GM23338 (cell line): ENCODE measurements around the gene RTN4RL1. TPM values are rescaled to one million over a fixed set of nuclear protein-coding genes. Genes with fewer than 3 reads are reported as not detected.

Experiments used
- ATAC-seq: fragments of 200-7000 bp; cut with Tn5 transposase; 3 replicates; pipeline ENCODE4 v1.9.1; 2020
- DNase-seq: peaks from one replicate; pipeline ENCODE4 v3.0.0-alpha.2; 2015; ENCODE audit warnings: low spot score
- H2AFZ ChIP-seq: fragments of 200-600 bp; sonication (generic); 2 replicates; pipeline ENCODE4 v1.8.0; 2016; ENCODE audit warnings: antibody characterized with exemption, mild to moderate bottlenecking, moderate library complexity
- H3F3A ChIP-seq: fragments of 200-600 bp; sonication (generic); replicated peaks from 2 replicates; pipeline ENCODE4 v1.8.0; 2017; ENCODE audit warnings: antibody characterized with exemption, mixed run types, low read depth
- H3K27ac ChIP-seq: fragments of 200-600 bp; sonication (generic); 2 replicates; pipeline ENCODE4 v1.6.1; 2016; ENCODE audit warnings: low read depth
- H3K27me3 ChIP-seq: fragments of 200-600 bp; sonication (generic); 2 replicates; pipeline ENCODE4 v1.8.0; 2016; ENCODE audit warnings: mild to moderate bottlenecking, mixed run types, moderate library complexity; ENCODE audit not compliant: insufficient read depth
- H3K36me3 ChIP-seq: fragments of 200-600 bp; sonication (generic); 2 replicates; pipeline ENCODE4 v1.8.0; 2016; ENCODE audit warnings: mild to moderate bottlenecking; ENCODE audit not compliant: insufficient read depth
- H3K4me1 ChIP-seq: fragments of 200-600 bp; sonication (generic); 2 replicates; pipeline ENCODE4 v1.8.0; 2016; ENCODE audit warnings: mild to moderate bottlenecking, moderate library complexity; ENCODE audit not compliant: insufficient read depth
- H3K4me2 ChIP-seq: fragments of 200-600 bp; sonication (generic); 2 replicates; pipeline ENCODE4 v1.7.1; 2017; ENCODE audit warnings: mixed run types
- H3K4me3 ChIP-seq: fragments of 200-600 bp; sonication (generic); 2 replicates; pipeline ENCODE4 v1.6.1; 2016; ENCODE audit warnings: mixed run types
- H3K79me2 ChIP-seq: fragments of 200-600 bp; sonication (generic); replicated peaks from 2 replicates; pipeline ENCODE4 v1.8.0; 2017; ENCODE audit warnings: mild to moderate bottlenecking; ENCODE audit not compliant: insufficient read depth
- H3K9me2 ChIP-seq: fragments of 200-600 bp; sonication (generic); 2 replicates; pipeline ENCODE4 v1.8.0; 2017; ENCODE audit not compliant: insufficient read depth
- H4K20me1 ChIP-seq: fragments of 200-600 bp; sonication (generic); replicated peaks from 2 replicates; pipeline ENCODE4 v1.8.0; 2017; ENCODE audit warnings: mild to moderate bottlenecking; ENCODE audit not compliant: insufficient read depth
- H3K27ac Mint-ChIP-seq: 2 replicates; pipeline ENCODE4 v1.8.0; 2020; ENCODE audit warnings: inconsistent platforms, mild to moderate bottlenecking, moderate library complexity, mixed read lengths
- H3K27me3 Mint-ChIP-seq: 3 replicates; pipeline ENCODE4 v1.8.0; 2022; ENCODE audit warnings: low read depth, mild to moderate bottlenecking, moderate library complexity, mixed read lengths, inconsistent platforms; ENCODE audit not compliant: insufficient read depth, poor library complexity
- H3K36me3 Mint-ChIP-seq: 3 replicates; pipeline ENCODE4 v1.8.0; 2021; ENCODE audit warnings: low read depth, mild to moderate bottlenecking, inconsistent platforms, moderate library complexity, mixed read lengths
- H3K4me1 Mint-ChIP-seq: 3 replicates; pipeline ENCODE4 v1.8.0; 2020; ENCODE audit warnings: mild to moderate bottlenecking, inconsistent platforms, mixed read lengths
- H3K4me3 Mint-ChIP-seq: 3 replicates; pipeline ENCODE4 v1.8.0; 2021; ENCODE audit warnings: moderate library complexity, mild to moderate bottlenecking, inconsistent platforms, mixed read lengths
- H3K9me3 Mint-ChIP-seq: 3 replicates; pipeline ENCODE4 v1.8.0; 2020; ENCODE audit warnings: moderate library complexity, mild to moderate bottlenecking, inconsistent platforms, mixed read lengths
- EZH2 ChIP-seq: fragments of 200-600 bp; sonication (generic); IDR thresholded peaks from one replicate; pipeline ENCODE4 v1.8.0; 2017; ENCODE audit warnings: antibody characterized with exemption, mild to moderate bottlenecking, low read depth; ENCODE audit not compliant: unreplicated experiment
- JUNB ChIP-seq: IDR thresholded peaks from one replicate; pipeline ENCODE4 v1.6.1; 2016; ENCODE audit warnings: antibody characterized with exemption; ENCODE audit not compliant: unreplicated experiment
- ZNF114 ChIP-seq: fragments of 250-450 bp; sonication (Bioruptor Pico); IDR thresholded peaks from 2 replicates; pipeline ENCODE4 v1.5.0; 2020; ENCODE audit warnings: mild to moderate bottlenecking, moderate library complexity
- polyA plus RNA-seq: library from polyadenylated mRNA; unstranded; fragments of >200 nt; fragmentation: Nextera tagmentation; extraction: Ambion mirVana; gene quantifications from 2 replicates; pipeline ENCODE4 v1.2.1, GENCODE V29; 2016
- total RNA-seq: library from RNA; depleted of rRNA; stranded (reverse); fragments of >200 nt; shearing (Covaris generic); gene quantifications from 2 replicates; pipeline ENCODE4 v1.2.3, GENCODE V29; 2014
- TF ChIP-seq, protein P1 (sequence below): fragments of 250-450 bp; sonication (Bioruptor Pico); IDR thresholded peaks from 2 replicates; pipeline ENCODE4 v1.5.0; 2020; ENCODE audit warnings: mild to moderate bottlenecking, moderate library complexity

RTN4RL1 gene
- total and polyA plus RNA-seq, 2 experiments from 2014 or later: 0.17 TPM; not detected in 1

DNA sequence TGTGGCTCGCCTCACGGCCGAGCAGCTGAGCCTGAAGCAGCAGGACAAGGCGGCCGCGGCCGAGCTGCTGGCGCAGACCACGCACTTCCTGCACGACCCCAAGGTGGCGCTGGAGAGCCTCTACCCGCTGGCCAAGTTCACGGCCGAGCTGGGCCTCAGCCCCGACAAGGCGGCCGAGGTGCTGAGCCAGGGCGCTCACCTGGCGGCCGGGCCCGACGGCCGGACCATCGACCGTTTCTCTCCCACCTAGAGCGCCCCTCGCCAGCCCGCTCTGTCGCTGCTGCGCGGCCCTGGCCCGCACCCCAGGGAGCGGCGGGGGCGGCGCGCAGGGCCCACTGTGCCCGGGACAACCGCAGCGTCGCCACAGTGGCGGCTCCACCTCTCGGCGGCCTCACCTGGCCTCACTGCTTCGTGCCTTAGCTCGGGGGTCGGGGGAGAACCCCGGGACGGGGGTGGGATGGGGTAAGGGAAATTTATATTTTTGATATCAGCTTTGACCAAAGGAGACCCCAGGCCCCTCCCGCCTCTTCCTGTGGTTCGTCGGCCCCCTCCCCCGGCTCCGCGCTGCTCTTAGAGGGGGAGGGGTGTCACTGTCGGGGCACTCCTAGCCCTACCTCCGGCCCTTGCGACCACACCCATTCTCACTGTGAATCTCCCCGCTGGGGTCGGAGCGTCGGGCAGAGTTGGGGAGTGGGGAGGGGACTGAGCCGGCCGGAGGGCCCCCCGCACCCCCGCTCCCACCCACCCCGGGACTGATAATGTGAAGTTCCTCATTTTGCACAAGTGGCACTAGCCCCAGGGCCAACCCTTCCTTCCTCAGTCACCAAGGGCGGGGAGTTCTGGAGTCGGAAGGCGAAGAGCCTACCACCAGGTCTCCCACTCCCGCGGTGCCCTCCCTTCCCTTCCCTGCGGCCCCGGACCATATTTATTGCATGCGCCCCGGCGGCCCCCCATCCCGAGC is 33.7 kb upstream of the RTN4RL1 start (continued):
- TF ChIP-seq EZH2 (no peak), JUNB (no peak)
- TF ChIP-seq, protein P1, sequence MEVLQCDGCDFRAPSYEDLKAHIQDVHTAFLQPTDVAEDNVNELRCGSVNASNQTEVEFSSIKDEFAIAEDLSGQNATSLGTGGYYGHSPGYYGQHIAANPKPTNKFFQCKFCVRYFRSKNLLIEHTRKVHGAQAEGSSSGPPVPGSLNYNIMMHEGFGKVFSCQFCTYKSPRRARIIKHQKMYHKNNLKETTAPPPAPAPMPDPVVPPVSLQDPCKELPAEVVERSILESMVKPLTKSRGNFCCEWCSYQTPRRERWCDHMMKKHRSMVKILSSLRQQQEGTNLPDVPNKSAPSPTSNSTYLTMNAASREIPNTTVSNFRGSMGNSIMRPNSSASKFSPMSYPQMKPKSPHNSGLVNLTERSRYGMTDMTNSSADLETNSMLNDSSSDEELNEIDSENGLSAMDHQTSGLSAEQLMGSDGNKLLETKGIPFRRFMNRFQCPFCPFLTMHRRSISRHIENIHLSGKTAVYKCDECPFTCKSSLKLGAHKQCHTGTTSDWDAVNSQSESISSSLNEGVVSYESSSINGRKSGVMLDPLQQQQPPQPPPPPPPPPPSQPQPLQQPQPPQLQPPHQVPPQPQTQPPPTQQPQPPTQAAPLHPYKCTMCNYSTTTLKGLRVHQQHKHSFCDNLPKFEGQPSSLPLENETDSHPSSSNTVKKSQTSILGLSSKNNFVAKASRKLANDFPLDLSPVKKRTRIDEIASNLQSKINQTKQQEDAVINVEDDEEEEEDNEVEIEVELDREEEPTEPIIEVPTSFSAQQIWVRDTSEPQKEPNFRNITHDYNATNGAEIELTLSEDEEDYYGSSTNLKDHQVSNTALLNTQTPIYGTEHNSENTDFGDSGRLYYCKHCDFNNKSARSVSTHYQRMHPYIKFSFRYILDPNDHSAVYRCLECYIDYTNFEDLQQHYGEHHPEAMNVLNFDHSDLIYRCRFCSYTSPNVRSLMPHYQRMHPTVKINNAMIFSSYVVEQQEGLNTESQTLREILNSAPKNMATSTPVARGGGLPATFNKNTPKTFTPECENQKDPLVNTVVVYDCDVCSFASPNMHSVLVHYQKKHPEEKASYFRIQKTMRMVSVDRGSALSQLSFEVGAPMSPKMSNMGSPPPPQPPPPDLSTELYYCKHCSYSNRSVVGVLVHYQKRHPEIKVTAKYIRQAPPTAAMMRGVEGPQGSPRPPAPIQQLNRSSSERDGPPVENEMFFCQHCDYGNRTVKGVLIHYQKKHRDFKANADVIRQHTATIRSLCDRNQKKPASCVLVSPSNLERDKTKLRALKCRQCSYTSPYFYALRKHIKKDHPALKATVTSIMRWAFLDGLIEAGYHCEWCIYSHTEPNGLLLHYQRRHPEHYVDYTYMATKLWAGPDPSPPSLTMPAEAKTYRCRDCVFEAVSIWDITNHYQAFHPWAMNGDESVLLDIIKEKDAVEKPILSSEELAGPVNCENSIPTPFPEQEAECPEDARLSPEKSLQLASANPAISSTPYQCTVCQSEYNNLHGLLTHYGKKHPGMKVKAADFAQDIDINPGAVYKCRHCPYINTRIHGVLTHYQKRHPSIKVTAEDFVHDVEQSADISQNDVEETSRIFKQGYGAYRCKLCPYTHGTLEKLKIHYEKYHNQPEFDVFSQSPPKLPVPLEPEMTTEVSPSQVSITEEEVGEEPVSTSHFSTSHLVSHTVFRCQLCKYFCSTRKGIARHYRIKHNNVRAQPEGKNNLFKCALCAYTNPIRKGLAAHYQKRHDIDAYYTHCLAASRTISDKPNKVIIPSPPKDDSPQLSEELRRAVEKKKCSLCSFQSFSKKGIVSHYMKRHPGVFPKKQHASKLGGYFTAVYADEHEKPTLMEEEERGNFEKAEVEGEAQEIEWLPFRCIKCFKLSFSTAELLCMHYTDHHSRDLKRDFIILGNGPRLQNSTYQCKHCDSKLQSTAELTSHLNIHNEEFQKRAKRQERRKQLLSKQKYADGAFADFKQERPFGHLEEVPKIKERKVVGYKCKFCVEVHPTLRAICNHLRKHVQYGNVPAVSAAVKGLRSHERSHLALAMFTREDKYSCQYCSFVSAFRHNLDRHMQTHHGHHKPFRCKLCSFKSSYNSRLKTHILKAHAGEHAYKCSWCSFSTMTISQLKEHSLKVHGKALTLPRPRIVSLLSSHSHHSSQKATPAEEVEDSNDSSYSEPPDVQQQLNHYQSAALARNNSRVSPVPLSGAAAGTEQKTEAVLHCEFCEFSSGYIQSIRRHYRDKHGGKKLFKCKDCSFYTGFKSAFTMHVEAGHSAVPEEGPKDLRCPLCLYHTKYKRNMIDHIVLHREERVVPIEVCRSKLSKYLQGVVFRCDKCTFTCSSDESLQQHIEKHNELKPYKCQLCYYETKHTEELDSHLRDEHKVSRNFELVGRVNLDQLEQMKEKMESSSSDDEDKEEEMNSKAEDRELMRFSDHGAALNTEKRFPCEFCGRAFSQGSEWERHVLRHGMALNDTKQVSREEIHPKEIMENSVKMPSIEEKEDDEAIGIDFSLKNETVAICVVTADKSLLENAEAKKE (CRISPR knock-in tag): no peak

DNA sequence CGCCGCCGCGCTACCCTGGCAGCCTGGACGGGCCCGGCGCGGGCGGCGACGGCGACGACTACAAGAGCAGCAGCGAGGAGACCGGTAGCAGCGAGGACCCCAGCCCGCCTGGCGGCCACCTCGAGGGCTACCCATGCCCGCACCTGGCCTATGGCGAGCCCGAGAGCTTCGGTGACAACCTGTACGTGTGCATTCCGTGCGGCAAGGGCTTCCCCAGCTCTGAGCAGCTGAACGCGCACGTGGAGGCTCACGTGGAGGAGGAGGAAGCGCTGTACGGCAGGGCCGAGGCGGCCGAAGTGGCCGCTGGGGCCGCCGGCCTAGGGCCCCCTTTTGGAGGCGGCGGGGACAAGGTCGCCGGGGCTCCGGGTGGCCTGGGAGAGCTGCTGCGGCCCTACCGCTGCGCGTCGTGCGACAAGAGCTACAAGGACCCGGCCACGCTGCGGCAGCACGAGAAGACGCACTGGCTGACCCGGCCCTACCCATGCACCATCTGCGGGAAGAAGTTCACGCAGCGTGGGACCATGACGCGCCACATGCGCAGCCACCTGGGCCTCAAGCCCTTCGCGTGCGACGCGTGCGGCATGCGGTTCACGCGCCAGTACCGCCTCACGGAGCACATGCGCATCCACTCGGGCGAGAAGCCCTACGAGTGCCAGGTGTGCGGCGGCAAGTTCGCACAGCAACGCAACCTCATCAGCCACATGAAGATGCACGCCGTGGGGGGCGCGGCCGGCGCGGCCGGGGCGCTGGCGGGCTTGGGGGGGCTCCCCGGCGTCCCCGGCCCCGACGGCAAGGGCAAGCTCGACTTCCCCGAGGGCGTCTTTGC is 32.8 kb upstream of the RTN4RL1 start:
- no peak overlapping the region for H3K27ac Mint-ChIP-seq
- no peak for ATAC-seq
- Histone ChIP-seq H3K36me3 (no peaks in the 10 kb centered on the region), H3F3A (0 out of 2 replicates have a peak, but pooled peaks cover 14% of the 10 kb centered on the region), H3K4me3 (peak overlapping the region; percentile 44; the same call in 1 of the 2 replicates), H3K79me2 (no peaks in the 10 kb centered on the region), H2AFZ (no peak overlapping the region), H4K20me1 (no peaks in the 10 kb centered on the region; the same call in 1 of the 2 replicates), H3K9me2 (no peaks in the 10 kb centered on the region), H3K4me1 (peaks cover 24% of the 10 kb centered on the region), H3K4me2 (peak overlapping the region; percentile 78; the same call in 1 of the 2 replicates), H3K27me3 (peaks cover 80% of the 10 kb centered on the region), H3K27ac (no peak overlapping the region)
- H3K9me3 Mint-ChIP-seq: no peaks in the 10 kb centered on the region
- TF ChIP-seq ZNF114 (no peak), EZH2 (peak; percentile 50)
- peaks cover 22% of the 10 kb centered on the region for H3K4me1 Mint-ChIP-seq
- H3K4me3 Mint-ChIP-seq: no peak overlapping the region
- DNase-seq: peak; percentile 51
- H3K36me3 Mint-ChIP-seq: peaks cover 5% of the 10 kb centered on the region
- peaks cover 73% of the 10 kb centered on the region for H3K27me3 Mint-ChIP-seq
